Activated CD4-positive, alpha-beta T cell treated with anti-CD3 and anti-CD28 coated beads, Interleukin-2, amount 50 U/mL, for 48 hours (primary cell): Measurements from ENCODE around the gene KRTAP4-3.
"Not testable (repeated sequence)": the region's sequence is repeated elsewhere in the genome, so short reads cannot be mapped to it uniquely, and the experiment has no call there.

ENCODE experiments used
- DNase-seq, 2 experiments: peaks; one replicate each; pipeline ENCODE4 v3.0.0-alpha.2; 2020

Gene KRTAP4-3

DNA sequence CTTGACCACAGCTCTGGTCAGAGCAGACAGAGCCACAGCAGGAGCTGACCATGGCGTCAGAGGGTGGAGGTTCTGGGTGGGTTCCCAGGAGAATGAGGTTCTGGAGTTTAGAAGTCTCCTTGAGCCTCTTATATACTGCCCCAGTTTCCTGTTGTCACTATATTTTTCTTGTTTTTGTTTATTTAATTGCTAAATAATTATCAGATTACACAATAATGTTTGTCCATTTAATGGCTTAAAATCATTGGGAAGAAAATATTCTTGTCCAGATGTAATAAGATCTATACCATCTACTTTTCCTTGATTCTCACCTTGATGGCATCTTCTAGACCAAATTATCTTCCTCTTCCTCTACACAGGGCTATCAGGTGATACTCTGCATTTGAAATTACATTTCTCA is at the start of gene KRTAP4-3:
Gene KRTAP4-3 (minus strand): TSS at position 101 of the 400 bp plus-strand sequence. CDS start 49 bp downstream, at position 52.
- no peak for DNase-seq

DNA sequence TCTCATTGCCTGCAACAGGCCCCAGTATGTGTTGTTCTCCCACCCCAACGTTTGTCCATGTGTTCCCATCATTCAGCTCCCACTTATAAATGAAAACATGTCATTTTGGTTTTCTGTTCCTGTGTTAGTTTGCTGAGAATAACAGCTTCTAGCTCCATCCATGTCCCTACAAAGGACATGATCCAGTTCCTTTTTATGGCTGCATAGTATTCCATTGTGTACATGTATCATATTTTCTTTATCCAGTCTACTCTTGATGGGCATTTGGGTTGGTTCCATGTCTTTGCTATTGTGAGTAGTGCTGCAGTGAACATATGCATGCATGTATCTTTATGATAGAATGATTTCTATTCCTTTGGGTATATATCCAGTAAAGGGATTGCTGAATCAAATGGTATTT is 47.7 kb upstream of the KRTAP4-3 start:
- no peak for DNase-seq

DNA sequence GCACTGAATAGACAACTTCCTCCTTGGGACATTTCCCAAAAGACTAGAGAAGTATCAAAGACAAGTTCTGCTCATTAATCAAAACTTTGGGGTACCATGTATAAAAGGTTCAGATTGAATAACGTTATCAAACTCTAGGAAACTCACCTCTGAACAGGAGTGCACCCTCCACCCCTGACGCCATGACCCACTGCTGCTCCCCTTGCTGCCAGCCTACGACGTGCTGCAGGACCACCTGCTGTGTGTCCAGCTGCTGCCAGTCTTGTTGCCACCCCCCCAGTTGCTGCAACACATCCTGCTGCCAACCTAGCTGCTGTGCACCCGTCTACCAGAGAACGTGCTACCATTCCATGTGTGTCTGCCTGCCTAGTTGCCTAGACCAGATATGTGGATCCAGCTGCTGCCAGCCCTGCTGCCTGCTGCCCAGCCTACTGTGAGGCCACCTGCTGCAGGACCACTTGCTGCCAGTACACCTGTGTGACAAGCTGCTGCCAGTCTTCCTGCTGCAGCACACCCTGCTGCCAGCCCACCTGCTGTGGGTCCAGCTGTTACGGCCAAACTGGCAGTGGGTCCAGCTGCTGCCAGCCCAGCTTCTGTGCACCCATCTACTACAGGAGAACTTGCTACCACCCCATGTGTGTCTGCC is 44.6 kb upstream of the KRTAP4-3 start:
- no peak for DNase-seq

DNA sequence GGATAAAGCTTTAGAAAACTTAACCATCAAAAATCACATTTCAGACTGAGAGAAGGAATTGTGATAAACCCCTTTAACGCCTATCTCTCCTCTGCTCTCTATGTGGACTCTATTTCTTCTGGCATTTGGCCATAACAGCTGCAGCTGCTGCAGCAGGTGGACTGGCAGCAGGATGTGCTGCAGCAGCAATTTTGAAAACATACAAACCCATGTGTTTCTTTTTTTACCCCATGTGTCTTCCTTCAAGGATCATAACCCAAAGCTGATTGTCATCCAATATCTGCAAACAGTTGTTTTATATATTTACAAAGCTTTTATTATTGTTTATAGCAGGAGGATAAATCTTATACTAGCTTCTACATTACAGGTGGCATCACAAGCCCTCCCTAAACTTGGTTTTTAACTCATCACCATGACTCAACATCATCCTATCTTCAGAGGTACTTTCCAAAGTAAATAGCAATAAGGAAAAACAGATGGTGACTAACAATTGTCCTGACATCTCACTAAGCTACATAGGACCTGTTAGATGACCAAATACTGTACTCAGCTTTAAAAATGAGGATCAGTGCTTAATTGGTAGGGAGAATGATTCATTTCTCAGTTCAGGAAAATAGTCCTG is 43.9 kb upstream of the KRTAP4-3 start:
- no peak for DNase-seq

DNA sequence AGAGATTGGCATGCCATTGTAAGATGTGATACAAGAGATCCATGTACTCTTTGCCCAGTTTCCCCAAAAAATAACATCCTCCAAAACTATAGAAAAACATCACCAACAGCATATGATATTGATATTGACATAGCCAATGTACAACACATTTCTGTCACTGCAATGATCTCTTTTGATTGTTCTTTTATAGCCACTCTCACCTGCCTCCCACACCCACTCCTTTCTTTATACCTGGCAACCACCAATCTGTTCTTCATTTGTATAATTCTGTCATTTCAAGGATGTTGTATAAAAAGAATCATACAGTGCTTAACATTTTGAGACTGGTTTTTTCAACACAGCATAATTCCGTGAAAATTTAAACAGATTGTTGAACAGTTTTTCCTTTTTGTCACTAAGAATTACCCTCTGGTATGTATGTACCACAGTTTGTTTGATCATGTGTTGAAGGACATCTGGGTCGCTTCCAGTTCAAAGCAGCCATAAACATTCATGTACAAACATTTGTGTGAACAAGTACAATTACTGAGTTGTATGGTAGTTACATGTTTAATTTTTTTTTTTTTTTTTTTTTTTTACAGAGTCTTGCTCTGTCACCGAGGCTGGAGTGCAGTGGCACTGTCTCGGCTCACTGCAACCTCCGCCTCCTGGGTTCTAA is 31.5 kb upstream of the KRTAP4-3 start:
- no peak for DNase-seq

DNA sequence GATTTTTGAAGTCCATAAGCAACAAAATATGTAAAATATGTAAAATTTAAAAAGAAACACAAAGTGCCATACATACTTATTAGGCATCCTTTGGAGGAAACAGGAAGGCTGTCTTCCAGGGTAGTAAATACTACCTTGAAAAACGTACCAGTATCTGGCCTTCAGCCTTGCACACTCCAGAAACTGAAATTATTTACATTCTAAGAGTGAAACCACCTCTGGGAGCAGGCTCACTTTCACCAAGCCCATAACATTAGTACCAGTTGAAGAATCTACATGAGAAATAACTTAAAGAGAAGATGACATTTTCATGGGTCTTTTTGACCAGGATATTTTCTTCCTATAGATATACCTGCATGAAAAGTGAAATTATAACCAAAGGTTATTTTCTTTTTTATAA is 28.0 kb upstream of the KRTAP4-3 start:
- DNase-seq = no peak

DNA sequence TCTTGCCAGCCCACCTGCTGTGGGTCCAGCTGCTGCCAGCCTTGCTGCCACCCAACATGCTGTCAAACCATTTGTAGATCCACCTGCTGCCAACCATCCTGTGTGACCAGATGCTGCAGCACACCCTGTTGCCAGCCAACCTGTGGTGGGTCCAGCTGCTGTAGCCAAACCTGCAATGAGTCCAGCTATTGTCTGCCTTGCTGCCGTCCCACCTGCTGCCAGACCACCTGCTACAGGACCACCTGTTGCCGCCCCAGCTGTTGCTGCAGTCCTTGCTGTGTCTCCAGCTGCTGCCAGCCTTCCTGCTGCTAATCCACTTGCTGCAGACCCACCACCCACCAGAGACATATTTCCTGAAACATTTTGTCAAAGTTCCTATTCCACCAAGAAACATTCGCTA is 22.3 kb upstream of the KRTAP4-3 start:
- no peak for DNase-seq

DNA sequence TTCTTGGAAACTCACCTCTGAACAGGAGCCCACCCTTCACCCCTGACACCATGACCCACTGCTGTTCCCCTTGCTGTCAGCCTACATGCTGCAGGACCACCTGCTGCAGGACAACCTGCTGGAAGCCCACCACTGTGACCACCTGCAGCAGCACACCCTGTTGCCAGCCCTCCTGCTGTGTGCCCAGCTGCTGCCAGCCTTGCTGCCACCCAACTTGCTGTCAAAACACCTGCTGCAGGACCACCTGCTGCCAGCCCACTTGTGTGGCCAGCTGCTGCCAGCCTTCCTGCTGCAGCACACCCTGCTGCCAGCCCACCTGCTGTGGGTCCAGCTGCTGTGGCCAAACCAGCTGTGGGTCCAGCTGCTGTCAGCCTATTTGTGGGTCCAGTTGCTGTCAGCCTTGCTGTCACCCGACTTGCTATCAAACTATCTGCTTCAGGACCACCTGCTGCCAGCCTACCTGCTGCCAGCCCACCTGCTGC is 21.9 kb upstream of the KRTAP4-3 start, which contains the start of gene KRTAP9-1:
Gene KRTAP9-1 (plus strand): TSS at position 51 of the 482 bp plus-strand sequence. CDS start 0 bp downstream, at position 51.
- not testable (repeated sequence) for DNase-seq

DNA sequence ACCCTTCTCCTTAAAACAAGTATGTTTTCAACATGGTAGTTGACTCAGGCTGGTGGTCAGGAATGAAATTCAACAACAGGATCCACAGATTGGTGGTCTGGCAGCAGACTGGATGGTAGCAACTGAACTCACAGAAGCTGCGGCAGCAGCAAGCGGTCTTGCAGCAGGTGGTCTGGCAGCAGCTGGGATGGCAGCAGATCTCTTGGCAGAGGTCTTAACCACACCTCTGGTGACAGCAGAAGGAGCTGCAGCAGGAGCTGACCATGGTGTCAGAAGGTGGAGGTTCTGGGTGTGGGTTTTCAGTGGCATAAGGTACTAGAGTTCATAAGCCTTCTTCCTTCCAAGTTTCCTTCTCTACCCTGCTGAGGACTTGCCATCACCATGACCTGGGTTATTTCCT is 18.9 kb upstream of the KRTAP4-3 start:
- DNase-seq = no peak

DNA sequence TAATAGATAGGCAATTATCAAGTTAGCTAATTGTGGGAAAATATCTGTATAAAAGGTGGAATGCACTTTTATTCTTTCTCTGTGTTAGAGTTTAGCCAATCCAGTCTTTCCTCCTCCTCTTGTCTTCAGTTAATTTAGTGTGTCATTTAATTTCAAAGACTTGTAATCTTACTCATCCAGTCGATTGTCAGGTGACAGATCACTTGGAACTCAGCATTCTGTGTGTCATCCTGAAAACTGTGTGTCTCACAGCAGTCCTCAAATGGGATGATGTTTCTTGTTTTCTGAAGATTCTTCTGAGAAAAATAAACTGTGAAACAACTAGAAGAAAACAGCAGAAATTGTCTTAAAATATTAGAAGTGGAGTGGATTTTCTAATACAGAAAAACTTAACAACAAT is 17.0 kb upstream of the KRTAP4-3 start:
- DNase-seq = no peak

DNA sequence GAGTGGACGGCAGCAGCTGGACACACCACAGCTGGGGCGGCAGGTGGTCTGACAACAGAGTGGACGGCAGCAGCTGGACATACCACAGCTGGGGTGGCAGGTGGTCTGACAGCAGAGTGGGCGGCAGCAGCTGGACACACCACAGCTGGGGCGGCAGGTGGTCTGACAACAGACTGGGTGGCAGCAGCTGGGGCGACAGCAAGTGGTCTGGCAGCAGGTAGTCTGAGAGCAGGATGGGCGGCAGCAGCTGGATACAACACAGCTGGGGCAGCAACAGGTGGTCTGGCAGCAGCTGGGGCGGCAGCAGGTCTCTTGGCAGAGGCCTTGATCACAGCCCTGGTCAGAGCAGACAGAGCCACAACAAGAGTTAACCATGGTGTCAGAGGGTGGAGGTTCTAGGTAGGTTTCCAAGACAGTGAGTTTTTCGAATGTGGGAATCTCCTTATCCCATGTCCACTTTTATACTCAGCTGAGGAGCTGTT is 16.5 kb upstream of the KRTAP4-3 start, which contains the start of gene KRTAP4-1:
Gene KRTAP4-1 (minus strand): TSS at position 432 of the 482 bp plus-strand sequence. CDS start 57 bp downstream, at position 375.
- no peak for DNase-seq

DNA sequence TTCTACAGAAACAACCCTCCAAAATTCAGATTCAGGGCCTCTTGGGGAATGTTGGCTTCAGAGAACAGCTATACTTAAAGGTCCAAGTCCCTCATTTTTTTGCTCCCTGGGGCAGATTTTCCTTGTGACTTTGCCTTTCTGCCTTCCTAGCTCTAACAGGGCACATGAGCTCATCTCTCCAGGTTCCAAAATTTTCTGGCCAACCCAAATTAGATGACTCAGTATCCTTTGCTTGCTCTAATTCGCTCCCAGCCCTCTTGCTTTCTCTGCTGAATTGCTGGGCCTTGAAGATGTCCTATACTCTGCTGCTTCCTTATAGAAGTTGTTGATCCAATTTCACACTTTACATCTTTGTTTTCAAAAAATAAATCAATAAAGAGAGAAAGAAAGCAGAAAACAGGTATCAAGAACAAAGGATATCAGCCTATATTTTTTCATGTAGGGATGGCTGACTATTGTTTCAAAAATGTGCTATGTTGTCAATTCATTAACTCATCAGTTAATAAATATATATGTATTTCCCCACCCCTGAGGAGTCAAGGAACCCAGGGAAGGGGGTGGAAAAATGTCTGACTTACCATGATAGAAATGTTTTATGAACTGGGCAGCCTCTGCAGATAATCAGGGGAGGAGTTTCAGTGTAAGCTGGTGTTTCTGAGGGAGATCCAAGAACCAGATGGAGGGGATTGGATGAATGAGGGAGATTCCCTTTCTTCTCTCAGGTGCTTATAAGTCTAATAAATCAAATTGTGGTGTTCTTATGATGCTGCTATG is 11.0 kb upstream of the KRTAP4-3 start:
- no peak for DNase-seq

DNA sequence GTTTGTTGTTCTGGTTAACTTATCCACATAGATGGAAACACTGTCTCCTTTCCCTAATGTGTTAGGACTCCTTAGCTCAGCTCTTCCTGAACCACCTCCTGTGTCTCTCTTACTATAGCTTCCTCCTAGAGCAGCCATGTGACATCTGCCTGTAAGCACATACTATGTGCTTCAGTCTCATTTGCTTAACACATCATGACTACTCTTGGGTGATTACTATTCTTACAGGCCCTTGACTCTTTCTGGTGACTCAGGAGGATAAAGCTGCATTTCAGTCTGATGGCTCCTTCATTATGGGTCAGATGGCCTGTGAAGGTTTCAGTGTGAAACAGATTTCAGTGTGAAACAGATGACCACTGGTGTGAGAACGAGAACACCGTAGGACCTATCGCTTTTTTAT is 10.3 kb upstream of the KRTAP4-3 start:
- no peak for DNase-seq

DNA sequence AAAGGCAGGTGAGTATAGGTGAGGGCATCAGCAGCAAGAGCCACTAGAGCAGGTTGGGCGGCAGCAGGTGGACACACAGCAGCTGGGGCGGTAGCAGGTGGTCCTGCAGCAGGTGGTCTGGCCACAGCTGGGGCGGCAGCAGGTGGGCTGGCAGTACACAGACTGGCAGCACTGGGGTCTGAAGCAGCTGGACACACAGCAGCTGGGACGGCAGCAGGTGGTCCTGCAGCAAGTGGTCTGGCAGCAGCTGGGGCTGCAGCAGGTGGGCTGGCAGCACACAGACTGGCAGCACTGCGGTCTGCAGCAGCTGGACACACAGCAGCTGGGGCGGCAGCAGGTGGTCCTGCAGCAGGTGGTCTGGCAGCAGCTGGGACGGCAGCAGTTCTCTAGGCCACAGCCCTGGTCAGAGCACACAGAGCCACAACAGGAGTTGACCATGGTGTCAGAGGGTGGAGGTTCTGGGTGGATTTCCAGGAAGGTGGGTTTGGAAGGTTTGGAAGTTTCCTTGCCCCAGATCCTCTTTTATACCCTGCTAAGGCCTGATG is 9.8 kb upstream of the KRTAP4-3 start, which contains the start of gene KRTAP4-2:
Gene KRTAP4-2 (minus strand): TSS at position 495 of the 545 bp plus-strand sequence. CDS start 57 bp downstream, at position 438.
- no peak for DNase-seq

DNA sequence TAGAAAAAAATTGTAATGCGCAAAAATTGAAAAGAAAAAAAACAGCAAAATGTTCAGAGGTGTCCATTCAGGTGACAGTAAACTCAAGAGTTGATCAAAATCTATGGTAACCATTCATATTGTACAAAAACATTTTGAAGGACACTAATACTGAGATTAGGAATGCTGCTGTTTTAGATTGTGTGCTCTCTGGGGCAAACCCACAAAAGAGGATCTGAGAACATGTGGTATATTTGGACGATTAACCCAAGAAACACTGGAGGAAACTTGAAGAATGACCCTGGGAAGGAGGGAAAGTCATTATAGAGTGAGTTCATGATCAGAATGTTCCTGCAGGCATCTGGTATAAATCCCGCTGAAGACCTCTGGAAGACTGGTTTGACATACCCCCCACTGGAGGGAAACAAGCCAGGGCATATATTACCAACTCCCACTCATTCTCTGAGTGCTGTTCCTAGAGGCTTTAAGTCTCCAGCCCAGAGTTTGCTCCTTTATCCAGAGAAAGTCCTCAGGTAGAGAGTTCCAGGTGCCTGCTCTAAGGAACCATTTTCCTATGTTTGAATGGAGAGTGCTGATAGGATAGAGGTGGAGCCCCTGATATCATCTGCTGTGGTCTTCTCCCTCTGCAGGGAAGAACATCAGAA is 8.8 kb upstream of the KRTAP4-3 start:
- DNase-seq = no peak

DNA sequence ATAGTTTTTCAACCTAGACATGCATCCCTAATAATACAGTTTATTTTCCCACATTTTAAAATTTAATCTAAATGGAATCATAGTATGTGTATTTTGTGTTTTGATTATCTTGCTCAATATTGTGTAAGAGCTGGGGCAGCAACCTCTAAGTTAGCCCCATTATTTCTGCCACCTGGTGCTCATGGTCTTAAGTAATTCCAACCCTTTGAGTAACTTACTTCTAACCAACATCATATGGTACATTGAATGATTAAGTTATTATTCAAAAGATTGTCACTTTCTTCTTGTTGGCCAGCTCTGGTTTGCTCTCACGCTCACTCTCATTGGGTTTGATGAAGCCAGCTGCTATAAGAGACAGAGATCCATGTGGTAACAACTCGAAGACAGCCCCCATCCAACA is 3.9 kb upstream of the KRTAP4-3 start:
- no peak for DNase-seq

DNA sequence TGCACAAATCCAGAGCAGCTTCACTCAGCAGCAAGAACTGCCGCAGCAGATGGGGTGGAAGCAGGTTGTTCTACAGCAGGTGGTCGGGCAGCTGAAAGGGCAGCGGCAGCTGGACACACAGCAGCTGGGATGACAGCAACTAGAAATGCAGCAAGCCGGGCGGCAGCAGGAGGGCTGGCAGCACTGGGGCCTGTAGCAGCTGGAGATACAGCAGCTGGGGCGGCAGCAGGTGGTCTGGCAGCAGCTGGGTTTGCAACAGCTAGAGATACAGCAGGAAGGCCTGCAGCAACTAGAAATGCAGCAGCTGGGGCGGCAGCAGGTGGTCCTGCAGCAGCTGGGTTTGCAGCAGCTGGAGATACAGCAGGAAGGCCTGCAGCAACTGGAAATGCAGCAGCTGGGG is 460 bp downstream of the KRTAP4-3 start:
- DNase-seq = no peak

DNA sequence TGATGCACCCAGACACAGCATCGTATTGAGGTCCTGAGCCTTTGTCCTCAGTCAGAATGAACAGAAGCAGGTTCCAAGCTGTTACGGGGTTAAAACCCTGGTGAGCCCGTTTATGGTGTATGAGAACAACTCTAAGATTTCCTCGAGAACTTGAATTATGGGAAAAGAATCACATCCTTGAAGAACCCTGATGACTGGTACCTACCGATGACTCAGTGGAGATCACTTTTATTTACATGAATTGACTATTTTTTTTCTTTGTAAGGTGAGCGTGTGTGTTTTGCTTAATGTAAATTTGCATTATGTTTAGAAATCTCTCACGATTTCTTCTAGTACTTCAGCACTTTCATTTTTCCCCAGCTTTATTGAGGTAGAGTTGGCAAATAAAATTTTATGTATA is 4.2 kb downstream of the KRTAP4-3 start:
- DNase-seq = no peak

DNA sequence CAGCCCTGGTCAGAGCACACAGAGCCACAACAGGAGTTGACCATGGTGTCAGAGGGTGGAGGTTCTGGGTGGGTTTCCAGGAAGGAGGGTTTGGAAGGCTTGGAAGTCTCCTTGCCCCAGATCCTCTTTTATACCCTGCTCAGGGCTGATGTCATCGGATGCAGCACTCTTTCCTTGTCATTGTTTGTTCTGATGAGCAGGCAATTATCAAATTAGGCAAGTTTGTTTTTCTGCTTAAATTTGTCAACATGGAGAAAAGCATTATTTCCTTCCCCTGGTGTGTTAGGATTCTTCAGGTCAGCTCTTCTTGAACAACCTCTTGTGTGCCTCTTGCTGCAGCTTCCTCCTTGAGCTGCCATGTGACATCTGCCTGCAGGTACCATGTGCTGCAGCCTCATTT is 7.4 kb downstream of the KRTAP4-3 start, which contains the start of gene KRTAP4-4:
Gene KRTAP4-4 (minus strand): TSS at position 101 of the 400 bp plus-strand sequence. CDS start 57 bp downstream, at position 44.
- DNase-seq = no peak

DNA sequence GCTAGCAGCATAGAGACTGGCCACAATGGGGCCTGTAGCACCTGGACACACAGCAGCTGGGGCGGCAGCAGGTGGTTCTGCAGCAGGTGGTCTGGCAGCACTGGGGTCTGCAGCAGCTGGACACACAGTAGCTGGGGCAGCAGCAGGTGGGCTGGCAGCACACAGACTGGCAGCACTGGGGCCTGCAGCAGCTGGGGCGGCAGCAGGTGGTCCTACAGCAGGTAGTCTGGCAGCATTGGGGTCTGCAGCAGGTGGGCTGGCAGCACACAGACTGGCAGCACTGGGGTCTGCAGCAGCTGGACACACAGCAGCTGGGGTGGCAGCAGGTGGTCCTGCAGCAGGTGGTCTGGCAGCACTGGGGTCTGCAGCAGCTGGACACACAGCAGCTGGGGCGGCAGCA is 7.8 kb downstream of the KRTAP4-3 start:
- DNase-seq = not testable (repeated sequence)

DNA sequence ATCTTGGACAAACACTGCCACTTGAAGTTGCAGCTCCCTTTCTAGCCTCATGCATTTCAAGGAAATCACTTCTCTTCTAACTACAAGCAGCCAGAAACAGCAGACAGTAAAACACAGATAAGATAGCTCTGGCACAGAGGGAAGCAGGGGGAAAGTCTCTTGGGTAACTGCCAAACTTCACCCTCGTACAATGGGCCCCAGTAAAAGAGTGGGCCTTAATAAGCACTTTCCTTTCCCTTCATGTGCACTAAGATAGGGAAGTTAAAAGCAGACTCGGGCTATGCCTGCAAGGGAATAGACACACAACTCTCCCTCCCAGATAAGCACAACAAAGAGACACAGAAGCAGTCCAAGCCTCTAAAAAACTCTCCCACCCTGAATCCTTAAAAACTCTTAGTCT is 14.2 kb downstream of the KRTAP4-3 start:
- no peak for DNase-seq

DNA sequence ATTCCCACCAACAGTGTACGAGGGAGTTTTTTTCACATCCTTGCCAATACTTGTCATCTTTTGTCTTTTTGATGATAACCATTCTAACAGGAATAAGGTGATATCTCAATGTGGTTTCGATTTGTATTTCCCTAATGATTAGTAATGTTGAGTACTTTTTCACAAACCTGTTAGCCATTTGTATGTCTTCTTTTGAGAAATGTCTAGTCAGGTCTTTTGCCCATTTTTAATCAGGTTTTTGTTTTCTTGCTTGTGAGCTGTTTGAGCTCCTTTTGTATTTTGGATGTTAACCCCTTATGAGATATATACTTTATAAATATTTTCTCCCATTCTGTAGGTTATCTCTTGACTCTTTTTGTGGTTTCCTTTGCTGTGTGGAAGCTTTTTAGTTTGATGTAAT is 16.5 kb downstream of the KRTAP4-3 start:
- DNase-seq = no peak
